Activated effector memory CD4-positive, alpha-beta T cell treated with anti-CD3 and anti-CD28 coated beads, Interleukin-2, amount 50 U/mL, for 16 hours (primary cell): Measurements from ENCODE around the gene SGPP2.
"Not testable (repeated sequence)": the region's sequence is repeated elsewhere in the genome, so short reads cannot be mapped to it uniquely, and the experiment has no call there.

Experiments
- DNase-seq: peaks from one replicate; pipeline ENCODE4 v3.0.0-alpha.2; 2020

Gene SGPP2

GRCh38 chr2:222427646-222428301 is 3.4 kb downstream of the SGPP2 start:
- no peak for DNase-seq

GRCh38 chr2:222430071-222430470 is 5.7 kb downstream of the SGPP2 start:
- no peak for DNase-seq

GRCh38 chr2:222430681-222431080 is 6.3 kb downstream of the SGPP2 start:
- DNase-seq: no peak

- DNase-seq: no peak
Observed at GRCh38 chr2:222431869-222432268, 7.5 kb downstream of the SGPP2 start.

GRCh38 chr2:222433332-222434173 is 9.2 kb downstream of the SGPP2 start:
- DNase-seq: no peak

- no peak for DNase-seq
Observed at GRCh38 chr2:222434204-222434603, 9.9 kb downstream of the SGPP2 start.

GRCh38 chr2:222435400-222436039 is 11.2 kb downstream of the SGPP2 start:
- DNase-seq: not testable (repeated sequence)

- DNase-seq: no peak
Observed at GRCh38 chr2:222436040-222436413, 11.7 kb downstream of the SGPP2 start.

- no peak for DNase-seq
Observed at GRCh38 chr2:222439692-222440091, 15.3 kb downstream of the SGPP2 start.

GRCh38 chr2:222440673-222441422 is 16.5 kb downstream of the SGPP2 start:
- no peak for DNase-seq

- DNase-seq: no peak
Observed at GRCh38 chr2:222442665-222443064, 18.3 kb downstream of the SGPP2 start.

GRCh38 chr2:222445227-222445626 is 20.9 kb downstream of the SGPP2 start:
- DNase-seq: no peak

- DNase-seq: no peak
Observed at GRCh38 chr2:222447131-222447530, 22.8 kb downstream of the SGPP2 start.

GRCh38 chr2:222448748-222449181 is 24.4 kb downstream of the SGPP2 start:
- DNase-seq: no peak

- no peak for DNase-seq
Observed at GRCh38 chr2:222450021-222450420, 25.7 kb downstream of the SGPP2 start.

GRCh38 chr2:222451224-222451674 is 26.9 kb downstream of the SGPP2 start:
- no peak for DNase-seq

- DNase-seq: no peak
Observed at GRCh38 chr2:222452422-222452950, 28.1 kb downstream of the SGPP2 start.

GRCh38 chr2:222456479-222457077 is 32.2 kb downstream of the SGPP2 start:
- DNase-seq: no peak

GRCh38 chr2:222459983-222460382 is 35.6 kb downstream of the SGPP2 start:
- DNase-seq: no peak

GRCh38 chr2:222465746-222466145 is 41.4 kb downstream of the SGPP2 start:
- DNase-seq: no peak

GRCh38 chr2:222468346-222468745 is 44.0 kb downstream of the SGPP2 start:
- no peak for DNase-seq

- no peak for DNase-seq
Observed at GRCh38 chr2:222470802-222471468, 46.6 kb downstream of the SGPP2 start.
